Chondrocyte (in vitro differentiated cells): ENCODE results near the gene RTN1. TPM values are rescaled to one million over a fixed set of nuclear protein-coding genes. Genes with fewer than 3 reads are reported as not detected.

ENCODE experiments used
- DNase-seq: peaks from one replicate; pipeline ENCODE4 v3.0.0; 2021; ENCODE audit warnings: mixed read lengths, low spot score
- H3K27ac Mint-ChIP-seq: one replicate; pipeline ENCODE4 v1.8.0; 2021; ENCODE audit warnings: mild to moderate bottlenecking, moderate library complexity, mixed read lengths; ENCODE audit not compliant: unreplicated experiment
- H3K27me3 Mint-ChIP-seq: 2 replicates; pipeline ENCODE4 v1.8.0; 2021; ENCODE audit warnings: low read depth, mixed read lengths
- H3K36me3 Mint-ChIP-seq: 2 replicates; pipeline ENCODE4 v1.8.0; 2021; ENCODE audit warnings: low read depth, mixed read lengths
- H3K4me1 Mint-ChIP-seq: 2 replicates; pipeline ENCODE4 v1.8.0; 2021; ENCODE audit warnings: low read depth, mild to moderate bottlenecking, mixed read lengths
- H3K4me3 Mint-ChIP-seq: one replicate; pipeline ENCODE4 v1.8.0; 2021; ENCODE audit warnings: mild to moderate bottlenecking, moderate library complexity, mixed read lengths; ENCODE audit not compliant: unreplicated experiment
- H3K9me3 Mint-ChIP-seq: 2 replicates; pipeline ENCODE4 v1.8.0; 2021; ENCODE audit warnings: low read depth, mixed read lengths
- total RNA-seq: library from RNA; stranded (reverse); gene quantifications from 3 replicates; pipeline ENCODE4 v1.2.1, GENCODE V29; 2021
- TF ChIP-seq, protein P1 (sequence below): fragments of 200-600 bp; sonication (generic); IDR thresholded peaks from 2 replicates; pipeline ENCODE4 v1.5.0; 2021; ENCODE audit warnings: antibody characterized with exemption, mild to moderate bottlenecking, moderate library complexity

The RTN1 gene
- total RNA-seq, 1 donor from 2014 or later: 0.32 TPM

DNA sequence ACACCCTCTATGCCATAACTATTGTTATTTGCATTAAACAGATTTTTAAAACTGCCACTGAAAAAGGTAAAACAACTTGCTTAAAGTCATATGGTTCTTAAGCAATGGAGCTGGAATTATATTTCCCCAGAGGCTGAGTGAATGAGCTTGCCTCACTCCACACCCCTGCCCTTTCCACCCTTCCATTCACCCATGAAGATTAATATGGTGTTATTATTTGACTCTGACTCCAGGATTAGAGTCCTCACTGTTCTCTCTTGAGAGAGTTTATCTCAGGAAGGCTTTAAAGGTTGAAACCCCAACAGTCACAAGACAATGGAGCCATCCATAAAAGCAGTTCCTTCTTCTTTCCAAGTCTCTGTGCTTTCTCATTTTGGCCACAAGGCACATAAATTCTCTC, 84.9 kb downstream of the RTN1 start:
- H3K27ac Mint-ChIP-seq: no peak overlapping the region
- no peak overlapping the region for H3K4me3 Mint-ChIP-seq
- H3K9me3 Mint-ChIP-seq: no peaks in the 10 kb centered on the region
- TF ChIP-seq, protein P1, sequence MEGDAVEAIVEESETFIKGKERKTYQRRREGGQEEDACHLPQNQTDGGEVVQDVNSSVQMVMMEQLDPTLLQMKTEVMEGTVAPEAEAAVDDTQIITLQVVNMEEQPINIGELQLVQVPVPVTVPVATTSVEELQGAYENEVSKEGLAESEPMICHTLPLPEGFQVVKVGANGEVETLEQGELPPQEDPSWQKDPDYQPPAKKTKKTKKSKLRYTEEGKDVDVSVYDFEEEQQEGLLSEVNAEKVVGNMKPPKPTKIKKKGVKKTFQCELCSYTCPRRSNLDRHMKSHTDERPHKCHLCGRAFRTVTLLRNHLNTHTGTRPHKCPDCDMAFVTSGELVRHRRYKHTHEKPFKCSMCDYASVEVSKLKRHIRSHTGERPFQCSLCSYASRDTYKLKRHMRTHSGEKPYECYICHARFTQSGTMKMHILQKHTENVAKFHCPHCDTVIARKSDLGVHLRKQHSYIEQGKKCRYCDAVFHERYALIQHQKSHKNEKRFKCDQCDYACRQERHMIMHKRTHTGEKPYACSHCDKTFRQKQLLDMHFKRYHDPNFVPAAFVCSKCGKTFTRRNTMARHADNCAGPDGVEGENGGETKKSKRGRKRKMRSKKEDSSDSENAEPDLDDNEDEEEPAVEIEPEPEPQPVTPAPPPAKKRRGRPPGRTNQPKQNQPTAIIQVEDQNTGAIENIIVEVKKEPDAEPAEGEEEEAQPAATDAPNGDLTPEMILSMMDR: no peak
- H3K27me3 Mint-ChIP-seq: peaks cover 17% of the 10 kb centered on the region
- DNase-seq: no peak
- H3K4me1 Mint-ChIP-seq: no peaks in the 10 kb centered on the region
- H3K36me3 Mint-ChIP-seq: no peaks in the 10 kb centered on the region

DNA sequence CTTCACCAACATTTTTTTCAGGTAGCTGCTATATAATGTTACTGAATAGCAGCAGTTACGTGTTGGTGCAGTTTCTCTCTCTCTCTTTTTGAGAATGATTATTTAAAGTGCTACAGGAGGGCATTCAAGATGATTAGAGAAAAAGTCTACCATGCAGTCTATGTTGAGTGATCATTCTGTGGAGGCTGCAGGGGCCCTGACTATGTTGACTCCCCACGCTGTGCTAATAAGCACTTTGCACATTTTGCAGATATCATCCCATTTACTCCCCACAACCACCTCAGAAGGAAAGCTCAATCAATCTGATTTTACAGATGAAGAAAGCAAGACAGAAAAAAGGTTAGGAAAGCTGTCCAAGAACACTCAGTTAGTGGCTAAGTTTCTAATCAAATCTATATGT, 87.8 kb downstream of the RTN1 start:
- H3K36me3 Mint-ChIP-seq: no peaks in the 10 kb centered on the region
- DNase-seq: no peak
- H3K27me3 Mint-ChIP-seq: peaks cover 20% of the 10 kb centered on the region
- no peak overlapping the region for H3K27ac Mint-ChIP-seq
- no peaks in the 10 kb centered on the region for H3K4me1 Mint-ChIP-seq
- H3K9me3 Mint-ChIP-seq: no peaks in the 10 kb centered on the region
- TF ChIP-seq, protein P1: no peak
- H3K4me3 Mint-ChIP-seq: no peak overlapping the region

DNA sequence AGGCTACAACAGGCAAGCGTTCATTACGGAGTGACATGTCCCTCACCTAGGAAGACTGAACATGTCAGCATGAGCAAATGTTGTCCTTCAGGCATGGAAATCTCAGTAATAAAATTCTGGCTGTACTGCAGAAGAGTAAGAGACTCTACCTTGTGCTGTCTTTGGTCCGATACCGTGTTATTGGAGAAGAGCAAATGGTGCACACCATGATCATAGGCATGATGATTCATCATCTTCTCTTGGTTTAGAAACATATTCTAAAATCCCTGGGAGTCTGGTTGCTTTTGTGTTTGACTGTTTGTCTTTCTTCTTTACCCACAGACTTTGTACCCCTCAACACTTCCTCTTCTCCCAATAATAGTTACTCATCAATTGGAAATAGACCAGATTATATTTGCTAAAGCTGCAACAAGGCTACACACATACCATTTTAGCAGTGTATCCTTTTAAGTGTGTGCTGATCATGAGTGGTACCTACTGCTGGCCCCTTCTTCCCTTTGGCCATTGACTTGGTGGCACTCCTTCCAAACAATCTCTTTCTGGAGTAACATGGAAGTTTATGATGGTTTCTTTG, 93.5 kb downstream of the RTN1 start:
- Mint-ChIP-seq H3K27me3 (peaks cover 7% of the 10 kb centered on the region), H3K9me3 (no peaks in the 10 kb centered on the region), H3K4me3 (no peak overlapping the region), H3K27ac (no peak overlapping the region), H3K4me1 (no peaks in the 10 kb centered on the region), H3K36me3 (no peaks in the 10 kb centered on the region)
- TF ChIP-seq, protein P1: no peak
- DNase-seq: no peak

DNA sequence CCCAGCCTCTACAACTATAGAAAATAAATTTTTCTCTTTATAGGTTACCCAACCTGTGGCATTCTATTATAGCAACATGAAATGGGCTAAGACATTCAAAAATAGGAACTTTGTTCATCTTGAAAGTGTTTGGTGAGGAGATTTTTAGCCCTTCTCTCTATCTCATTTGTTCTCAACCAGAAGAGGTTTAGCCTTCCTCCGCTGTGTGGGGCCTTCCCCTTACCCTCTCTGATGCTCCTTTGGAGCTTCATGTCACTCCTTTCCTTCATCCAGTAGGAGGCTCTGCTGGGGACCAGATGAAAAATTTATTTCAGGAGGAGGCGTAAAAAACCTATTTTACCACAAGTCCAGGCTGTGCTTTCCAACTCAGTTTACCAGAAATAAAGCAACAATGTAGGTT, 94.1 kb downstream of the RTN1 start:
- H3K36me3 Mint-ChIP-seq: no peaks in the 10 kb centered on the region
- H3K27me3 Mint-ChIP-seq: peaks cover 7% of the 10 kb centered on the region
- TF ChIP-seq, protein P1: no peak
- H3K9me3 Mint-ChIP-seq: no peaks in the 10 kb centered on the region
- H3K4me1 Mint-ChIP-seq: no peaks in the 10 kb centered on the region
- no peak for DNase-seq
- no peak overlapping the region for H3K4me3 Mint-ChIP-seq
- H3K27ac Mint-ChIP-seq: no peak overlapping the region

DNA sequence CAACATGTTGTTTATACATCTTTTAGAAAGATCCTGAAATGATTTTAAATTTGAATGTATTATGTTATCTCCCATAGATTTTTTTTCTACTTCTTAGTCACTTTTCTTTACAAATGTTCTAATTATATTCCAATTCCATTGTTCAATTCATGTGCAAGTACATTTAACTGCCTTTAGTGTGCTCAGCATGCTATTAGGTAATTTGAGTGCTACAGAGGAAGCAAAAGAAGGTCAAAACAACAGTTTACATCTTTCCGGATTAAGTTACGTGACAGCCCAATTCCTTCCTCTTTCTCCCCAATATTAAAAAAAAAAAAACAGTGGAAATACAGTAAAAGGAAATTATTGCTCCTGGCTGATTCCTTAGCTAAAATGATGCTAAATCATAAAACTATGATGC, 98.3 kb downstream of the RTN1 start:
- H3K9me3 Mint-ChIP-seq: no peaks in the 10 kb centered on the region
- H3K4me1 Mint-ChIP-seq: no peaks in the 10 kb centered on the region
- H3K4me3 Mint-ChIP-seq: no peak overlapping the region
- H3K36me3 Mint-ChIP-seq: no peaks in the 10 kb centered on the region
- TF ChIP-seq, protein P1: no peak
- DNase-seq: no peak
- no peak overlapping the region for H3K27ac Mint-ChIP-seq
- H3K27me3 Mint-ChIP-seq: peaks cover 1% of the 10 kb centered on the region
